Astrocyte (in vitro differentiated cells and primary cell): ENCODE data around the gene AKAP9. TPM values are rescaled to one million over a fixed set of nuclear protein-coding genes. Genes with fewer than 3 reads are reported as not detected.

Experiments used
- DNase-seq: peaks from one replicate; pipeline ENCODE4 v3.0.0-alpha.2; 2010; ENCODE audit warnings: low read depth
- FAIRE-seq: peaks from 2 replicates; lab custom pipeline; 2011; peaks lifted over from hg19 to GRCh38; lab: Jason Lieb, UNC
- H2AFZ ChIP-seq: 2 replicates; pipeline ENCODE4 v1.6.0; 2012; ENCODE audit warnings: low read depth, low read length, inconsistent platforms
- H3K27ac ChIP-seq: 2 replicates; pipeline ENCODE4 v1.5.1; 2011; ENCODE audit warnings: low read depth, low read length, inconsistent platforms
- H3K27me3 ChIP-seq: 2 replicates; pipeline ENCODE4 v1.6.0; 2011; ENCODE audit warnings: low read length, inconsistent platforms; ENCODE audit not compliant: insufficient read depth
- H3K36me3 ChIP-seq: 2 replicates; pipeline ENCODE4 v1.5.1; 2011; ENCODE audit warnings: low read length, inconsistent platforms; ENCODE audit not compliant: insufficient read depth
- H3K4me1 ChIP-seq: 2 replicates; pipeline ENCODE4 v1.5.1; 2011; ENCODE audit warnings: low read length, inconsistent platforms; ENCODE audit not compliant: insufficient read depth
- H3K4me2 ChIP-seq: 2 replicates; pipeline ENCODE4 v1.6.0; 2012; ENCODE audit warnings: low read length, inconsistent platforms
- H3K4me3 ChIP-seq: 2 replicates; pipeline ENCODE4 v1.5.1; 2011; ENCODE audit warnings: low read depth, mild to moderate bottlenecking, low read length, inconsistent platforms; ENCODE audit not compliant: insufficient read depth
- H3K79me2 ChIP-seq: 2 replicates; pipeline ENCODE4 v1.6.0; 2012; ENCODE audit warnings: mild to moderate bottlenecking, low read length, inconsistent platforms; ENCODE audit not compliant: insufficient read depth
- H3K9ac ChIP-seq: 2 replicates; pipeline ENCODE4 v1.6.0; 2012; ENCODE audit warnings: mild to moderate bottlenecking, low read length, inconsistent platforms
- H3K9me3 ChIP-seq: 2 replicates; pipeline ENCODE4 v1.5.1; 2012; ENCODE audit warnings: low read depth, mild to moderate bottlenecking, low read length, inconsistent platforms; ENCODE audit not compliant: insufficient read depth
- H4K20me1 ChIP-seq: 2 replicates; pipeline ENCODE4 v1.6.0; 2012; ENCODE audit warnings: low read length, inconsistent platforms; ENCODE audit not compliant: insufficient read depth
- H3K27ac Mint-ChIP-seq: one replicate; pipeline ENCODE4 v1.8.0; 2021; ENCODE audit warnings: mild to moderate bottlenecking, mixed read lengths; ENCODE audit not compliant: unreplicated experiment
- H3K27me3 Mint-ChIP-seq: one replicate; pipeline ENCODE4 v1.8.0; 2021; ENCODE audit warnings: low read depth, mixed read lengths; ENCODE audit not compliant: unreplicated experiment
- H3K36me3 Mint-ChIP-seq: one replicate; pipeline ENCODE4 v1.8.0; 2021; ENCODE audit warnings: low read depth, mixed read lengths; ENCODE audit not compliant: unreplicated experiment
- H3K4me1 Mint-ChIP-seq: one replicate; pipeline ENCODE4 v1.8.0; 2021; ENCODE audit warnings: low read depth, mixed read lengths; ENCODE audit not compliant: unreplicated experiment
- H3K4me3 Mint-ChIP-seq: one replicate; pipeline ENCODE4 v1.8.0; 2021; ENCODE audit warnings: mild to moderate bottlenecking, moderate library complexity, mixed read lengths; ENCODE audit not compliant: unreplicated experiment
- H3K9me3 Mint-ChIP-seq: one replicate; pipeline ENCODE4 v1.8.0; 2021; ENCODE audit warnings: mild to moderate bottlenecking, mixed read lengths; ENCODE audit not compliant: unreplicated experiment
- CTCF ChIP-seq: IDR thresholded peaks from 2 replicates; pipeline ENCODE4 v1.5.1; 2011; ENCODE audit warnings: low read depth, mild to moderate bottlenecking, inconsistent platforms, low read length, moderate library complexity; ENCODE audit not compliant: insufficient read depth
- EZH2 ChIP-seq: IDR thresholded peaks from 2 replicates; pipeline ENCODE4 v1.6.1; 2012; ENCODE audit warnings: mild to moderate bottlenecking, low read length, inconsistent platforms; ENCODE audit not compliant: insufficient read depth
- total RNA-seq: library from RNA; stranded (reverse); gene quantifications from 2 replicates; pipeline ENCODE4 v1.2.1, GENCODE V29; 2021

The AKAP9 gene
- total RNA-seq, 1 donor from 2014 or later, result 55.6 TPM

DNA sequence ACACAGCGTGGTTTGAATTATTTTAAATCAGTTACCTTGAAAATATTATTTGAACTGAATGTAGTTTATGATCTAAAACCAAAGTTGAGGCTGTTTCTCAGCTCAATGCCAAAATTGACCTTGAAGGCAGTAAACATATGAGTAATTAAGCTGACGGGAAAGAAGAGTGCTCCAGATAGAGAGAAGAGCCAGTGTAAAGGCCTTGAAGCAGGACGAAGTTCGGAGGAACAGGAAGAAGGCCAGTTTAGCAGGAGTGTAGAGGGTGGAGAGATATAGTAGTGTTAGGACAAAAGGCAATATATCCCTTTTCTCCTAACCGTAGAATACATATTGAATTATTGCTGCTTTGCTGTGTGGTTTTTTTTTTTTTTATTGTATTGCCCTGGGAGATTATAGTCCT lies 130.4 kb downstream of the AKAP9 start:
- TF ChIP-seq EZH2 (no peak), CTCF (no peak)
- H3K36me3 ChIP-seq, result peaks cover 24% of the 10 kb centered on the region
- no peaks in the 10 kb centered on the region for H3K4me1 ChIP-seq
- FAIRE-seq, result no peak
- no peaks in the 10 kb centered on the region for H4K20me1 ChIP-seq
- no peak overlapping the region for H3K4me2 ChIP-seq
- no peaks in the 10 kb centered on the region for H3K4me1 Mint-ChIP-seq
- H3K9me3 Mint-ChIP-seq, result peaks cover 1% of the 10 kb centered on the region
- H3K27me3 Mint-ChIP-seq, result no peaks in the 10 kb centered on the region
- no peak overlapping the region for H3K4me3 Mint-ChIP-seq
- H3K9me3 ChIP-seq, result no peaks in the 10 kb centered on the region
- no peak for DNase-seq
- peaks cover 6% of the 10 kb centered on the region for H3K36me3 Mint-ChIP-seq
- no peak overlapping the region for H3K4me3 ChIP-seq
- H3K9ac ChIP-seq, result no peak overlapping the region
- H3K27ac Mint-ChIP-seq, result no peak overlapping the region
- no peak overlapping the region for H3K27ac ChIP-seq
- H3K79me2 ChIP-seq, result no peaks in the 10 kb centered on the region
- H2AFZ ChIP-seq, result no peak overlapping the region
- no peaks in the 10 kb centered on the region for H3K27me3 ChIP-seq

GRCh38 chr7:92072121-92072520 lies 131.5 kb downstream of the AKAP9 start:
- H3K27ac ChIP-seq, result no peak overlapping the region
- FAIRE-seq, result no peak
- peaks cover 1% of the 10 kb centered on the region for H3K9me3 Mint-ChIP-seq

More at GRCh38 chr7:92072121-92072520, 131.5 kb downstream of the AKAP9 start:
- Histone ChIP-seq H2AFZ (no peak overlapping the region), H3K79me2 (no peaks in the 10 kb centered on the region), H3K36me3 (peaks cover 19% of the 10 kb centered on the region), H3K4me1 (no peaks in the 10 kb centered on the region), H3K4me3 (no peak overlapping the region), H3K4me2 (no peak overlapping the region), H3K9ac (no peak overlapping the region), H4K20me1 (no peaks in the 10 kb centered on the region), H3K9me3 (no peaks in the 10 kb centered on the region), H3K27me3 (no peaks in the 10 kb centered on the region)
- no peak for DNase-seq
- TF ChIP-seq EZH2 (no peak), CTCF (no peak)
- Mint-ChIP-seq H3K4me1 (no peaks in the 10 kb centered on the region), H3K27me3 (no peaks in the 10 kb centered on the region), H3K36me3 (peaks cover 6% of the 10 kb centered on the region), H3K4me3 (no peak overlapping the region), H3K27ac (no peak overlapping the region)
